ENCODE results near the gene LRRC26.
"Not testable (repeated sequence)": the region's sequence is repeated elsewhere in the genome, so short reads cannot be mapped to it uniquely, and the experiment has no call there.

Gene LRRC26

DNA sequence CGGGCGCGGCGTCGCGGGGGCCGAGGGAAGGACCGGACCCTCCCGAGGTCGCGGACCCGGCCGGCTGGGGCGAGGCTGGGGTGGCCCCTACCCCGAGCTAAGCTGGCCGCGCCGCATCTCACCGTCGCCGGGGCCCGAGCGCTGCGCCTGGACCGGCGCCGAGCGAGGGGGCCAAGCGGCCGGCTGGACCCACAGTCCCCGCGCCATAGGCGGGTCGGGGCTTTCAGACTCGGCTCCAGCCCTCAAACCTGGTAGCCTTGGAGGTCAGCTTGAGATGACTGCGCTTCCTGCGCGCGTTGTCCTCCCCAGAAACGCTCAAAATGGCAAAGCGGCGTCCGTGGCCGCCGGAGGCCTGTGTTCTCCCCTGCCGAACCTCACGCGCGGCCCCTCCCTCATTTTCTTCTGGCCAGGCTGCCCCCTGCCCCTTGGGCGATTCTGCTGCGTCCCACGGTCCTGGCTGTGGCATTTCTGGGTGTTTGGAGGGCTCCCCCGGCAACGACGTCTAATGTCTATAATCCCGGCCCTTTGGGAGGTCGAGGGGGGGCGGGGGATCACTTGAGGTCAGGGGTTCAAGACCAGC lies 39.6 kb downstream of the LRRC26 start:
- no peak for FAIRE-seq

GRCh38 chr9:137129456-137130175 lies 40.2 kb downstream of the LRRC26 start:
- no peak for FAIRE-seq

DNA sequence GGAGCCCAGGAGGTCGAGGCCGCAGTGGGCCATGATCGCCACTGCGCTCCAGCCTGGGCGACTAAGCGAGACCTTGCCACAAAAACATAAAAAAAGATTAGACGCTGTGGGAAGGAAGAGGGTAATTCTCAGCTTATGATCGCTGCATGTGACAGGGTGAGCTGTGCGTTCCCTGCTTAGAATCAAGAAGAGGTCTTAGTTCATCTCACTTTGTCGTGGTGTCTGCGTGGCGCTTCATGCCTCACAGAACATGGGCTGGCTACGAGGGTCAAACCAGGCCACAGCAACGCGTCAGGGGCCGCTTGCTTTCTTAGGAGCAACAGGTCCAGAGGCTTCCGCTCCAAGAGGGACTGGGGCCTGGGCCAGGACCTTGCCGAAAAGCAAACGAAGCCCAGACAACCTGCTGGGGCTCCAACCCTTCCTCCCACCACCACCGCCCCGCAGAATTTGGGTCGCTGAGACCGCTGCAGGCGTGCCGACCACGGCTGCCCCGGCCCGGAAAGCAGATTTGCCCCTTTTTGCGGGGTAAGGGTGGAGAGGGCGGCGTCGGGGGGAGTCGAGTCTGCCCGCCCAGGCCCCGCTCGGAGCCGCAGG lies 40.9 kb downstream of the LRRC26 start:
- no peak for FAIRE-seq

GRCh38 chr9:137128158-137128861 lies 41.5 kb downstream of the LRRC26 start:
- no peak for FAIRE-seq

- FAIRE-seq: no peak
These were observed 42.3 kb downstream of the LRRC26 start for GRCh38 chr9:137127301-137128157.

- FAIRE-seq: no peak
These were observed 43.1 kb downstream of the LRRC26 start for GRCh38 chr9:137126786-137127185.

GRCh38 chr9:137123952-137124462 lies 45.8 kb downstream of the LRRC26 start:
- FAIRE-seq: not testable (repeated sequence)

- FAIRE-seq: no peak
These were observed 46.4 kb downstream of the LRRC26 start for GRCh38 chr9:137123468-137123837.

DNA sequence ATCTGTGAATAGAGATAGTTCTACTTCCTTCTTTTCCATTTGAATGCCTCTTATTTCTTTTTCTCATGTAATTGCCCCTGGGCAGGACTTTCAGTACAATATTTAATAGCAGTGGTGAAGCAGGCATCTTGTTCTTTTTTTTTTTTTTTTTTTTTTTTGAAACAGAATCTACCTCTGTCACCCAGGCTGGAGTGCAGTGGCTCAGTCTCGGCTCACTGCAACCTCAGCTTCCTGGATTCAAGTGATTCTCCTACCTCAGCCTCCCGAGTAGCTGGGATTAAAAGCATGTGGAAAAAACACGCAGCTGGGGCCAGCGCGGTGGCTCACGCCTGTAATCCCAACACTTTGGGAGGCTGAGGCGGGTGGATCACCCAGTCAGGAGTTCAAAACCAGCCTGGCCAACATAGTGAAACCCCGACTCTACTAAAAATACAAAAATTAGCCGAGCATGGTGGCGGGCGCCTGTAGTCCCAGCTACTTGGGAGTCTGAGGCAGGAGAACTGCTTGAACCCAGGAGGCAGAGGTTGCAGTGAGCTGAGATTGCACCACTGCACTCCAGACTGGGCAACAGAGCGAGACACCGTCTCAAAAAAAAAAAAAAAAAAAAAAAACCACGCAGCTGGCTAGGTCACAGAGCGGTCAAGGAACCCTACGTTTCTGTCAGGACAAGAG lies 46.9 kb downstream of the LRRC26 start:
- FAIRE-seq: not testable (repeated sequence)

DNA sequence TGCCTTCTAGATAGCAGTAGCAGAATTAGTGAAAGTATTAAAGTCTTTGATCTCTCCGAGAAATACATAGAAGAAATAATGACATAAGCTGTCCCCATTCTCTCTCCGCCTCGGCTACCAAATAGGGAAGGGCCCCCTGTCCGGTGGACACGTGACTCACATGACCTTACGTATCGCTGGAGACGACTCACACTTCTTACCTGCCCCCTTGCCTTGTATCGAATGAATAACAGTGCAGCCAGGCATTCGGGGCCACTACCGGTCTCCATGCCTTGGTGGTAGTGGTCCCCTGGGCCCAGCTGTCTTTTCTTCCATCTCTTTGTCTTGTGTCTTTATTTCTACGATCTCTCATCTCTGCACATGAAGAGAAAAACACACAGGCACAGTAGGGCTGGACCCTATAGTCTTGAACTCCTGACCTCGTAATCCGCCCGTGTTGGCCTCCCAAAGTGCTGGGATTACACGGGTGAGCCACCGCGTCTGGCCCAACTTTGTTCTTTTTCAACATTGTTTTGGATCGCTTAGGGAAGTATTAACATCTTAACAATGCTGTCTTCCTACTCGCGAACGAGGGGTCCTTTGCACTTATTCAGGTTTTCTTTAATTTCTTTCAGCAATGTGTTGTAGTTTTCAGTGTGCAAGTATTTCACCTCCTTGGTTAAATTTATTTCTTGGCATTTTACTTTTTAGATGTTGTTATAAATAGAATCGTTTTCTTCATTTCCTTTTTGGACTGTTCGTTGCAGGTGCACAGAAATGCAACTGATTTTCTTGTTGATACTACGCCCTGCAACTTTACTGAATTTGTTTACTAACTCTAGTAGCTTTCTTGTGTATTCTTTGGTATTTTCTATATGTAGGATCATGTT lies 47.7 kb downstream of the LRRC26 start:
- not testable (repeated sequence) for FAIRE-seq
